HuH-7.5 (cell line): ENCODE results near the gene GSTA2.
"Not testable (repeated sequence)": the region's sequence is repeated elsewhere in the genome, so short reads cannot be mapped to it uniquely, and the experiment has no call there.

Experiments used
- DNase-seq: peaks from one replicate; pipeline ENCODE4 v3.0.0; 2011; ENCODE audit warnings: low spot score

GSTA2 gene

DNA sequence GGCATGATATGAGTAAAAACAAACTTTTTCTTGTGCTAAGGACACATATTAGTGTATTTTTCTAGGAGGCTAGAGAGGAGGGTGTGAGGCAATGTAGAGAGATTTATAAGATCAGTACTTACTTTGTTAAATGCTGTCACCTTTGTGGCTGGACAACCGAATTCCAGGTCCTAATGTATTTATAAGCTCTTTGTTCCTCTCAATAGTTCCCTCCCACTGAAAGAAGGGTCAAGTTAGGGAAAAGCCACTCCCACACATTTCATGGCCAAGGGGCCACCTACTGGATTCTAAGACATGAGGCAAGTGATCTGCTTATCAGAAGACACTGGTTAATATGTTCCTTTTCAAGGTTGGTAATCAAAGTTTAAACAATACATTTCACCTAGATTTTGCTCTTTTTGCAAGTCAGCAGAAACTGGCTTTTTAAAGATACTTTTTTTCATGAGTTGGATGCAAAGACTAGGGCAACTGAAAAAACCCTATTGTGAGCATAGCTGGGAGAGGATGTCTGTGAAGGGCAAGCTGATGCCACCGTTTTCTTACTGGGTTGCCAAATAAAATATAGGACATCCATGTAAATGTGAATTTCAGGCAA is at the start of gene GSTA2:
Gene GSTA2 (minus strand): TSS at position 154 of the 595 bp plus-strand sequence. CDS start 5,528 bp downstream, outside the sequence.
- not testable (repeated sequence) for DNase-seq

DNA sequence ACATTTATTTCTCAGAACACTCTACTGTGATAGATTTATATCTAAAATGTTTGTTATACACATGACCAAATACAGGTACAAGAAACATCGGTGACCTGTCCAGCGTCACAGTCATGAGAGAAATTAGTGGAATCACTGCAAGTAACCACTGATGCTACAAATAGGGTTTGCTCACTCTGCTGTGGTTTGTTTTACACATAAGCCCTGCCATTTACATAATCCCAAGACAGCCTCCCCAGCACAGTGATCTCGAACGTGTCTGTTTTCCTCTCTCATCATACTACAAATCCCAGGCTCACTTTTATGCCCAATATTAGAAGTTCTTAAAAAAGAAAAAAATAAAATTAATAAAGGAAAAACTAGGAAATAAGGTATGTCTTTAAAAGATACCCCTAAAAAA is 46.5 kb upstream of the GSTA2 start:
- DNase-seq, result not testable (repeated sequence)

GRCh38 chr6:52808660-52809059 is 45.4 kb upstream of the GSTA2 start:
- no peak for DNase-seq

GRCh38 chr6:52803668-52804255 is 40.5 kb upstream of the GSTA2 start, which contains the start of gene GSTA1:
GSTA1 (minus strand) TSS chr6:52803816; CDS start chr6:52799267, 4,549 bp downstream.
- DNase-seq, result not testable (repeated sequence)

- DNase-seq, result no peak
Measured at GRCh38 chr6:52802806-52803205, 39.5 kb upstream of the GSTA2 start.

GRCh38 chr6:52801188-52801841 is 38.0 kb upstream of the GSTA2 start:
- DNase-seq, result no peak

GRCh38 chr6:52799272-52799671 is 36.0 kb upstream of the GSTA2 start:
- not testable (repeated sequence) for DNase-seq

DNA sequence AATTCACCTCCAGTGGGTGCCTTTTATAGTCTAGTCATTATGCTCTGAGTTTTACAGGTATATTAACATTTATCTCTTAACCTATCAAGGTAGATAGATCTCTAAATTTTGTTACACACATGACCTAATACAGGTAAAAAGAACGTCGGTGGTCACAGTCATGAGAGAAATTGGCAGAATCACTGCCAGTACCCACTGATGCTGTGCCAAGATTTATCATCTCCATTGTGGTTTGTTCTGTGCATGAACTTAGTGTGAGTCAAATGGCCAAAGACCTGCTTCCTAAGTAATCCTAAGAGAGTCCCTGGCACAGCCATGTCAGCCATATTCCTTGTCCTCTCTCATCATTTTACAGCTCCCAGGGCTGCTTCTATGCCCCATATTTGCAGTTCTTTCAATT is 31.1 kb upstream of the GSTA2 start:
- DNase-seq, result not testable (repeated sequence)

GRCh38 chr6:52790861-52791260 is 27.6 kb upstream of the GSTA2 start:
- DNase-seq, result no peak

DNA sequence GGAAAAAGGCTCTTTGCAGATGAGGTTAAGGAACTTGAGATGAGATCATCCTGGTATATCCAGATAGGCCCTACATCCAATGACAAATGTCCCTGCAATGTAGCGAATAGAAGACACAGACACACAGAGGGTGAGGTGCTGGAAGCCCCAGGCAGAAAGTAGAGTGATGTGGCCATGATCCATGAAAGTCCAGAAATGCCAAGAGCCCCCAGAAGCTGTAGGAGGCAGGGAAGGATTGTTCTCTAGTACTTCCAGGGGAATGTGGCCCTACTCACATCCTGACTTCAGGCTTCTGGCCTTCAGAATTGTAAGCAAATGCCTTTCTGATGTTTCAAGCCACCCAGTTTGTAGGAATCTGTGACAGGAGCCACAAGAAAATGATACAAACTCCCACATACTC is 26.4 kb upstream of the GSTA2 start:
- not testable (repeated sequence) for DNase-seq

DNA sequence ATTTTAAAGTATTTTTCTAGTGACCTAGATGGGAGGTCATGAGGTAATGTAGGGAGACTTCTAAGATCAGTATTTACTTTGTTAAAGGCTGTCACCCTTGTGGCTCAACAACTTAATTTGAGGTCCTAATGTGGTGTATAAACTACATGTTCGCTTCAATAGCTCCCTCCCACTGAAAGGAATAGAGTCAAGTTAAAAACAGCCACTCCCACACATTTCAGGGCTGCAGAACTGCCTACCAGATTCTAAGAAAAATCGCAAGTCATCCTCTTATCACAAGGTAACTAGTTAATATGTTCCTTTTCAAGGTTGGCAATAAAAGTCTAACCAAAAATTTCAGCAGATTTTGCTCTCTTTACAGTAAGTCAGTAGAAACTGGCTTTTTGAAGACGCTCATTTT is 25.2 kb upstream of the GSTA2 start:
- no peak for DNase-seq

DNA sequence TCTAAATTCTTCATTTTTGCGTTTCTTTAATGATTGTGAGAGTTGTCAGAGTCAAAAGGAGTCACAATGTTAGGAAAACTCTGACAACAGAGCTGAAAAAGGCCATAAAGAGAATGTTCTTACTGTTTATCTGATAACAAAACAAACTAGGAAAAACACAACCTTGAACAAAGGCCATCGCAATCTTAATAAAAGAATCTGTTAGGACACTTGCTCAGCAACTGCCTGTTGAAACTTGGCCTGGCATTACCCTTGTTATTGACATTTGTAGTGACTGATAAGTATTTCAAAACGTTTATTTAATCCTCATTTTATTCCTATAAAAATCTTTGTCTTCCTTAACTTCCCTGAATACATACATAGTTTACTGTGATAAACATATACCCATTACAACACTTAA is 24.6 kb upstream of the GSTA2 start:
- no peak for DNase-seq

DNA sequence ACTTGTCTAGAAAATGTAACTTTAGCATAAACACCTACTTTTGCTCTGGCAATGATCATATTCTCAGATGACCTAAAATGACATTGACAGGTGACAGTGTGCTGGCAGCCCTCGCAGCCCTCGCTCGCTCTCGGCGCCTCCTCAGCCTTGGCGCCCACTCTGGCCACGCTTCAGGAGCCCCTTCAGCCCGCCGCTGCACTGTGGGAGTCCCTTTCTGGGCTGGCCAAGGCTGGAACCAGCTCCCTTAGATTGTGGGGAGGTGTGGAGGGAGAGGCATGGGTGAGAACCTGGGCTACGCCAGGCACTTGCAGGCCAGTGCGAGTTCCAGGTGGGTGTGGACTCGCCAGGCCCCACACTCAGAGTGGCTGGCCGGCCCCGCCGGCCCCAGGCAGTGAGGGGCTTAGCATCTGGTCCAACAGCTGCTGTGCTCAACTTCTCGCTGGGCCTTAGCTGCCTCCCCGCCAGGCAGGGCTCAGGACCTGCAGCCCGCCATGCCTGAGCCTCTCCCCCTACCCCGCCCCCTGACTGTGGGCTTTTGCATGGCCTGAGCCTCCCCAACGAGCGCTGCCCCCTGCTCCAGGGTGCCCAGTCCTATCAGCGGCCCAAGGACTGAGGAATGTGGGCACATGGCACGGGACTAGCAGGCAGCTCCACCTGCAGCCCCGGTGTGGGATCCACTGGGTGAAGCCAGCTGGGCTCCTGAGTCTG is 23.1 kb upstream of the GSTA2 start:
- DNase-seq, result no peak

GRCh38 chr6:52782696-52783274 is 19.5 kb upstream of the GSTA2 start:
- not testable (repeated sequence) for DNase-seq

GRCh38 chr6:52782209-52782608 is 18.9 kb upstream of the GSTA2 start:
- not testable (repeated sequence) for DNase-seq

DNA sequence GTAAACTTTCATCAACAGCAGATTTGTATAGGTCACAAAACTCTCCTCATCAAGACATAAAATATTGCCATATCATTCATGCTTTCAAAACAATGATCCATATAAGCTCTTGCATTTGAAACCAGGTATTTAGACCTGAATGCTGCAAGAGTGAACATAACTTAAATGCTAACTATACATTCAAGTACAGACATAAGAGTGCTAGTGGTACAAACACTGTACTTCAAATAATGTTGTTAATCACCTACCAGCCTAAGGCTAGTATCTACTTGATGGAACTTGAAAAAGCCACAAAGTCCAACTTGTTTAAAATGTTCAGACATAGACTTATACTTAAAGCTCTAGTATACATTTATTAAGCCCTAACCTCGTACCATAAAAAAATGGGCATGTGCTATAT is 16.0 kb upstream of the GSTA2 start:
- no peak for DNase-seq

DNA sequence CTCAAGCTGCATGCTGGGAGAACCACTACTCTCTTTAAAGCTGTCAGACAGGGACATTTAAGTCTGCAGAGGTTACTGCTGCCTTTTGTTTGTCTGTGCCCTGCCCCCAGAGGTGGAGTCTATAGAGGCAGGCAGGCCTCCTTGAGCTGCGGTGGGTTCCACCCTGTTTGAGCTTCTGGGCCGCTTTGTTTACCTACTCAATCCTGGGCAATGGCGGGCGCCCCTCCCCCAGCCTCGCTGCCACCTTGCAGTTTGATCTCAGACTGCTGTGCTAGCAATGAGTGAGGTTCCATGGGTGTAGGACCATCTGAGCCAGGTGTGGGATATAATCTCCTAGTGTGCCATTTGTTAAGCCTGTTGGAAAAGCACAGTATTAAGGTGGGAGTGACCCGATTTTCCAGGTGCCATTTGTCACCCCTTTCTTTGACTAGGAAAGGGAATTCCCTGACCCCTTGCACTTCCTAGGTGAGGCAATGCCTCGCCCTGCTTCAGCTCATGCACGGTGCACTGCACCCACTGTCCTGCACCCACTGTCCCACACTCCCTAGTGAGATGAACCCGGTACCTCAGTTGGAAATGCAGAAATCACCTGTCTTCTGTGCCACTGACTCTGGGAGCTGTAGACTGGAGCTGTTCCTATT is 13.6 kb upstream of the GSTA2 start:
- not testable (repeated sequence) for DNase-seq

GRCh38 chr6:52769399-52769798 is 6.1 kb upstream of the GSTA2 start:
- not testable (repeated sequence) for DNase-seq

DNA sequence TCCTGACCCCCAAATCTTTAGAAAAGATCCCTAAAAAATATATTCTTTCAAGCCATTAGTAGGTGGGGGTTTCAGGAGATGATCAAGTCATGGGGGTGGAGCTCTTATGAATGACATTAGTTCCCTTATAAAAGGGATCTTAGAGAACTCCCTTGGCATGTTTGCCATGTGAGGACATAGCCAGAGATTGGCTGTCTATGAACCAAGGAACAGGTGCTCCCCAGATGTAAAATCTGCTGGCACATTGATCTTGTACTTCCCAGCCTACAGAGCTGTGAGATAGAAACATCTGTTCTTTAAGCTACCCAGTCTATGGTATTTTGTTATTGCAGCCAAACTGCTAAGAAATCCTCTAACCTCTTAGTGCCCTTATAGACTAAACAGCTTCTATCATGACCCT is 4.4 kb upstream of the GSTA2 start:
- DNase-seq, result not testable (repeated sequence)

GRCh38 chr6:52761673-52762491 is 1.4 kb downstream of the GSTA2 start:
- DNase-seq, result not testable (repeated sequence)
